Ovary (tissue), 3 donors: ENCODE results near the gene RALGPS2.

Experiments used
- CTCF ChIP-seq, 3 donors: fragments of 450-650 bp in 2 of 3; fragments of 200-600 bp in 1 of 3; IDR thresholded peaks; one replicate each; pipeline versions ENCODE4 v1.5.1 to v1.8.0; 2016 to 2022; ENCODE audit warnings: antibody characterized with exemption in 3 of 3, mild to moderate bottlenecking in 1 of 3
- EP300 ChIP-seq: sonication (generic); formaldehyde crosslinking; IDR thresholded peaks from one replicate; pipeline ENCODE4 v1.6.1; 2017; ENCODE audit warnings: antibody characterized with exemption
- POLR2A ChIP-seq: fragments of 450-650 bp; IDR thresholded peaks from one replicate; pipeline ENCODE4 v1.6.1; 2017; ENCODE audit warnings: antibody characterized with exemption, mild to moderate bottlenecking, moderate library complexity
- donor health status: DM: no; HTN: no; CAD: no.

- TF ChIP-seq CTCF (IDR thresholded peaks at IDR 0.05) (no peak), POLR2A (no peak), EP300 (no peak)
Measured at GRCh38 chr1:178862416-178862815, 137.4 kb downstream of the RALGPS2 start.
